ENCODE results near the gene OGDHL.
"Not testable (repeated sequence)": the region's sequence is repeated elsewhere in the genome, so short reads cannot be mapped to it uniquely, and the experiment has no call there.

OGDHL gene

DNA sequence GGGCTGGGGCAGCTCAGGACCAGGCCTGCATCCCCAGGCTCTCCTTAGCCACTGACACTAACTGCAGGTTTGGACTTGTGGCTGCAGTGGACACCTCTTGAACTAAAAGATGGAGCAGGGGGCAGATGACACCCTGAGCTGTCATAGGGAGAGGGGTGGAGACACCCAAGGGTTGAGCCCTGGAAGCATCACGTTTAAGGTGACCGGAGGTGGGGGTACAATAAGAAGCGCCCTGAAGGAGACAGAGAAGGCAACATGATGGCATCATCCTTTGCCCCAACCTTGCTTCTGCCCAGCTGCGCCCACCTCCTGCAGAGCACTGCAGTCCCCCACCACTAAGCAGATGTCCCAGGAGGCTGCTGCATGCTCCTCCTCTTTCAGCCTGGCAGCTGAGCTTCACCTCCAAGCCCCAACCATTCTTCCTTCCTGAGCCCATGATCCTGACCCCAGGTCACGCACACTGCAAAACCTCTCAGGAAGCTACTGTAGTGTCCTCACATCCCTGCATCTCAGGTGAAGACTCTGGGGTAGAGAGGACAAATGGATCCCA lies 25.5 kb downstream of the OGDHL start:
- FAIRE-seq (no peak), DNase-seq (ENCODE audit: insufficient read length) (no peak)
- TF ChIP-seq POLR2AphosphoS5 (IDR thresholded peaks at IDR 0.05; ENCODE audit: low read depth, low read length) (no peak), POLR2A (IDR thresholded peaks at IDR 0.05; ENCODE audit: low read depth, low read length) (no peak), TAF1 (IDR thresholded peaks at IDR 0.05; ENCODE audit: borderline replicate concordance, low read depth, low read length) (no peak)

DNA sequence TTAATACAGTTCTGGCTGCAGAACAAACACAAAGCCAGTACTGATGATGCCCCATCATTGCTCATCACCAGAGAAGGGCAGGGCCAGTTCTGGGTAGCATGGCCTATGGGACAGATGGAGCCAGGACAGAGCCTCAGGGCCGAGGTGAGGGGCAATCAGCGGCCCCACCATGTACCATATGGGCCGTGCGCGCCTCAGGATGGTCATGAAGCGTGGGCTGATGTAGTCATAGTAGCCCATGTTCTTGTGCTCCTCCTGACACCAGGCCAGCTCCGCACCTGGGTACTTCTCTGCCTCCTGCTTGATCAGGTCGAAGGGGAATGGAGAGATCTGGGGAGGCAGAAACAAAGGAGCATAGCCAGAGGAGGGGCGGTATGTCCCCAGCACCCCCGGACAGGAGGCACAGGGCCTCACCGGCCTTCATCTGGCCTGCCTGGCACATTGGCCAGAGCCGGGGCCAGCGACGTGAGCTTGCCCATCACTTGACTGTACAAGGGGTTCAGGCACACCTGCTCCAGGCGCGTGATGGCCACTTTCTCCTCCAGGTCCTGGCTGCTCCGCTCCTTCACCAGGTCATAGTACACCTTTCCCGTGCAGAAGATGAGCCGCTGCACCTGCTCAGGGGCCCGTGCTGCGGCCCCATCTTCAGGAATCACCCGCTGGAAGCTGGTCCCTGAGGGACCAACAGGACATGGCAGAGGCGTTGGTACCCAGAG lies 26.1 kb downstream of the OGDHL start:
- TF ChIP-seq TAF1 (IDR thresholded peaks at IDR 0.05; ENCODE audit: borderline replicate concordance, low read depth, low read length) (no peak), POLR2AphosphoS5 (IDR thresholded peaks at IDR 0.05; ENCODE audit: low read depth, low read length) (no peak), POLR2A (IDR thresholded peaks at IDR 0.05; ENCODE audit: low read depth, low read length) (no peak)
- FAIRE-seq = no peak
- no peak for DNase-seq (ENCODE audit: insufficient read length)

GRCh38 chr10:49735161-49735560 lies 27.0 kb downstream of the OGDHL start:
- FAIRE-seq (no peak), DNase-seq (ENCODE audit: insufficient read length) (no peak)
- TF ChIP-seq TAF1 (IDR thresholded peaks at IDR 0.05; ENCODE audit: borderline replicate concordance, low read depth, low read length) = no peak
- TF ChIP-seq POLR2A (IDR thresholded peaks at IDR 0.05; ENCODE audit: low read depth, low read length) = no peak
- TF ChIP-seq POLR2AphosphoS5 (IDR thresholded peaks at IDR 0.05; ENCODE audit: low read depth, low read length) = no peak

DNA sequence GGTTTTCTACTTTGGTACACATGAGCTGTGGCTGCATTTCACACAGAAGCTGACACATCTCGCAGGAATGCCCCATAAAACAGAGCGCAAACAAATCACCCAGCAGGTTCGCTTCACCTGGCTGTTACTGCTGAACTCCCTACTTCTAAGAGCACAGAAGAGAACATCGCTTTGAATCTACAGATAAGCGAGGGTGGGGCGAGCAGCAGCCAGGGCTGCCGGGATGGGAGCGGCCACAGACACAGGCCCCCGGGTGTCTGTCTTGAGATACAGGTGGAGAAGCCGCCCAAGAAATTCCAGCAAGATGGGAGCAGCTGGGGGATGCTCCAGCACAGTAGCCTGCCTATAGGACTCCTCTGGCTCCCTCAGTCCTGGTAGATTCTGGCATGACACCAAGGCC lies 27.4 kb downstream of the OGDHL start:
- no peak for TF ChIP-seq TAF1 (IDR thresholded peaks at IDR 0.05; ENCODE audit: borderline replicate concordance, low read depth, low read length)
- no peak for TF ChIP-seq POLR2AphosphoS5 (IDR thresholded peaks at IDR 0.05; ENCODE audit: low read depth, low read length)
- TF ChIP-seq POLR2A (IDR thresholded peaks at IDR 0.05; ENCODE audit: low read depth, low read length) = no peak
- FAIRE-seq = no peak
- DNase-seq (ENCODE audit: insufficient read length) = no peak

DNA sequence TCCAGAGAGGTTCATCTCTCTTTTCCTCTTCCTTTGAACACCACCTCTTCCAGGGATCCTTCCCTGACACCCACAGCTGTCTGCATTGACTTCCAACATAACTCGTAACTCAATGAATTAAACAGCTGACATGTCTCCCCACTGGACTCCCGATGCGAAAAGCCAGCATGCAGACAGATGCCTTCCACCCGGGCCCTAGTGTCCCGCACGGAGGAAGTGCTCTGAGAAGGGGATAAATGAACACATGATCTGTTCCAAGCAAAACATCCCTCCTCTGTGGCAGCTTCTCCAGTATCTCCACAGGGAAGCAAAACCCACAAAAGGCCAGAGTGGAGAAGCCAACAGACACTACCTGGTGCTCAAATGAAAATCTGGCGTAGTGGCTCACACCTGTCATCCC lies 28.3 kb downstream of the OGDHL start:
- no peak for DNase-seq (ENCODE audit: insufficient read length)
- TF ChIP-seq TAF1 (IDR thresholded peaks at IDR 0.05; ENCODE audit: borderline replicate concordance, low read depth, low read length) (no peak), POLR2A (IDR thresholded peaks at IDR 0.05; ENCODE audit: low read depth, low read length) (no peak), POLR2AphosphoS5 (IDR thresholded peaks at IDR 0.05; ENCODE audit: low read depth, low read length) (no peak)
- FAIRE-seq = no peak

- no peak for FAIRE-seq
- TF ChIP-seq POLR2A (IDR thresholded peaks at IDR 0.05; ENCODE audit: low read depth, low read length) (no peak), TAF1 (IDR thresholded peaks at IDR 0.05; ENCODE audit: borderline replicate concordance, low read depth, low read length) (no peak), POLR2AphosphoS5 (IDR thresholded peaks at IDR 0.05; ENCODE audit: low read depth, low read length) (no peak)
Observed at GRCh38 chr10:49726593-49726992, 35.5 kb downstream of the OGDHL start.

DNA sequence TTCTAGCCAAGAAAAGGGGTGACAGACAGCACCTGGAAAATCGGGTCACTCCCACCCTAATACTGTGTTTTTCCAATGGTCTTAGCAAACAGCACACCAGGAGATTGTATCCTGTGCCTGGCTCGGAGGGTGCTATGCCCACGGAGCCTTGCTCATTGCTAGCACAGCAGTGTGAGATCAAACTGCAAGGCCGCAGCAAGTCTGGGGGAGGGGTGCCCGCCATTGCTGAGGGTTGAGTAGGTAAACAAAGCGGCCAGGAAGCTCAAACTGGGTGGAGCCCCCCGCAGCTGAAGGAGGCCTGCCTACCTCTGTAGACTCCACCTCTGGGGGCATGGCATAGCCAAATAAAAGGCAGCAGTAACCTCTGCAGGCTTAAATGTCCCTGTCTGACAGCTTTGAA lies 47.0 kb downstream of the OGDHL start:
- DNase-seq (ENCODE audit: insufficient read length); FAIRE-seq: not testable (repeated sequence)

More at GRCh38 chr10:49726593-49726992, 35.5 kb downstream of the OGDHL start:
- no peak for DNase-seq (ENCODE audit: insufficient read length)

- TF ChIP-seq POLR2A (IDR thresholded peaks at IDR 0.05; ENCODE audit: low read depth, low read length) = no peak
- TF ChIP-seq POLR2AphosphoS5 (IDR thresholded peaks at IDR 0.05; ENCODE audit: low read depth, low read length) = no peak
- no peak for TF ChIP-seq TAF1 (IDR thresholded peaks at IDR 0.05; ENCODE audit: borderline replicate concordance, low read depth, low read length)
- no peak for FAIRE-seq
Observed at GRCh38 chr10:49713266-49713665, 48.9 kb downstream of the OGDHL start.

GRCh38 chr10:49711481-49711880 lies 50.6 kb downstream of the OGDHL start:
- DNase-seq (ENCODE audit: insufficient read length) = no peak
- FAIRE-seq = no peak
- TF ChIP-seq POLR2A (IDR thresholded peaks at IDR 0.05; ENCODE audit: low read depth, low read length) = no peak
- no peak for TF ChIP-seq TAF1 (IDR thresholded peaks at IDR 0.05; ENCODE audit: borderline replicate concordance, low read depth, low read length)
- TF ChIP-seq POLR2AphosphoS5 (IDR thresholded peaks at IDR 0.05; ENCODE audit: low read depth, low read length) = no peak

More at GRCh38 chr10:49713266-49713665, 48.9 kb downstream of the OGDHL start:
- DNase-seq (ENCODE audit: insufficient read length) = no peak

- DNase-seq (ENCODE audit: insufficient read length) (no peak), FAIRE-seq (no peak)
- no peak for TF ChIP-seq TAF1 (IDR thresholded peaks at IDR 0.05; ENCODE audit: borderline replicate concordance, low read depth, low read length)
- TF ChIP-seq POLR2A (IDR thresholded peaks at IDR 0.05; ENCODE audit: low read depth, low read length) = no peak
- no peak for TF ChIP-seq POLR2AphosphoS5 (IDR thresholded peaks at IDR 0.05; ENCODE audit: low read depth, low read length)
Observed at GRCh38 chr10:49710966-49711365, 51.2 kb downstream of the OGDHL start.

DNA sequence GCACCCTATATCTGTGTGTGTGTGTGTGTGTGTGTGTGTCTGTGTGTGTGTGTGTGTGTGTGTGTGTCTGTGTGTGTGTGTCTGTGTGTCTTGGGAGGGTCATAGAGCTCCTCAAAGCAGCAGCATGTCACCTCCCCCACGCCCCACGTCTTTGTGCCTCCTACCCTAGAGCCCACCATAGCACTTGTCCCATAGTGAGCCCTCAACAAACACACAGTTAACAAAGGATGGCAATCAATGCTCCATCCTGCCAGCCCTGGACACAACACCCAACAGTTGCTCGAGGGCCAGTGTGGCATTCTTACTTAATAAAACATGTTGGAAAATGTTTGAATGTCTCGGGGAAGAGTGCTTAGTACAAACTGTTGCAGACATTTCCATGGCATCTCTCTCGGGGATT lies 52.2 kb downstream of the OGDHL start:
- DNase-seq (ENCODE audit: insufficient read length) (no peak), FAIRE-seq (no peak)
- no peak for TF ChIP-seq TAF1 (IDR thresholded peaks at IDR 0.05; ENCODE audit: borderline replicate concordance, low read depth, low read length)
- no peak for TF ChIP-seq POLR2A (IDR thresholded peaks at IDR 0.05; ENCODE audit: low read depth, low read length)
- no peak for TF ChIP-seq POLR2AphosphoS5 (IDR thresholded peaks at IDR 0.05; ENCODE audit: low read depth, low read length)

DNA sequence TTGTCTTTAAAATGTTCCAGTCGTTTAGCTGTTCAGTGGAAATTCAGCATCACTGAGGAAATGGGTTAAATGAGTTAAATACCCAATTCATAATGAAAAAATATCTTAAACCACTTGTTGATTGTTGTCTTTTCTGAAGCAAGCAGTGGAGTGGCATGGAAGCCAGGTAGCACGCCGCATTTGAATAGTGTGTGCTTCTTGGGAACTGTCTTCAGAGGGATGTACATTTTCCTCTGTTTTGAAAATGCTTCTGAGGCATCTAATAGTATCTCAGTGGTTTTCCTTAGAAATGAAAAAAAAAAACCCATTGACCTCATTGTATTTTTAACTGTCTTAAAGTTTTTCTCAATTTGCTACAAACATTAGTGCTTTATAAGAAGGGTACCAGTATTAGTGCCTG lies 54.5 kb downstream of the OGDHL start:
- no peak for TF ChIP-seq POLR2AphosphoS5 (IDR thresholded peaks at IDR 0.05; ENCODE audit: low read depth, low read length)
- no peak for TF ChIP-seq TAF1 (IDR thresholded peaks at IDR 0.05; ENCODE audit: borderline replicate concordance, low read depth, low read length)
- TF ChIP-seq POLR2A (IDR thresholded peaks at IDR 0.05; ENCODE audit: low read depth, low read length) = no peak
- FAIRE-seq (no peak), DNase-seq (ENCODE audit: insufficient read length) (no peak)
